ENCODE measurements around the gene ANGPTL5. TPM values are rescaled to one million over a fixed set of nuclear protein-coding genes. Genes with fewer than 3 reads are reported as not detected.
"Not testable (repeated sequence)": the region's sequence is repeated elsewhere in the genome, so short reads cannot be mapped to it uniquely, and the experiment has no call there.

Gene ANGPTL5
- total RNA-seq, 2 experiments from 2014 or later, result not detected

GRCh38 chr11:101860696-101861427, 55.5 kb downstream of the ANGPTL5 start:
- intact Hi-C loops (cut with micrococcal nuclease), result loop anchor here (1.0 kb wide), 1 partner anchor 146 kb away; no protein-coding TSS in a partner anchor
- Mint-ChIP-seq H3K4me3 (no peak overlapping the region), H3K27ac (no peak overlapping the region), H3K27me3 (peaks cover 13% of the 10 kb centered on the region), H3K4me1 (ENCODE audit: low read depth) (no peaks in the 10 kb centered on the region), H3K36me3 (ENCODE audit: low read depth) (no peaks in the 10 kb centered on the region), H3K9me3 (no peaks in the 10 kb centered on the region)
- ATAC-seq, result peak; percentile 72
- DNase-seq, result peak; percentile 39
- TF ChIP-seq CTCF (IDR thresholded peaks at IDR 0.05), result peak; percentile 77
- ChIA-PET CTCF (interaction anchor here (0.7 to 3.0 kb wide), 25 partner anchors 9 to 408 kb away, joined by 3 to 123 read pairs (median 5); partner anchors contain the start of gene CEP126), POLR2A (interaction anchor here (1.3 kb wide), 1 partner anchor 21 kb away, joined by 4 read pairs; no protein-coding TSS in a partner anchor)

- H3K36me3 Mint-ChIP-seq (ENCODE audit: low read depth); H3K27ac Mint-ChIP-seq; H3K4me1 Mint-ChIP-seq (ENCODE audit: low read depth); DNase-seq; H3K4me3 Mint-ChIP-seq; H3K27me3 Mint-ChIP-seq; POLR2A ChIA-PET; intact Hi-C loops (cut with micrococcal nuclease); ATAC-seq; H3K9me3 Mint-ChIP-seq: not testable (repeated sequence)
- CTCF ChIA-PET, result interaction anchor here (2.2 kb wide), 1 partner anchor 8 kb away, joined by 6 read pairs; no protein-coding TSS in a partner anchor
Observed at GRCh38 chr11:101852260-101852659, 64.1 kb downstream of the ANGPTL5 start.

- H3K27me3 Mint-ChIP-seq, result peaks cover 2% of the 10 kb centered on the region
- ChIA-PET CTCF (interaction anchor here (3.1 kb wide), 1 partner anchor 12 kb away, joined by 20 read pairs; no protein-coding TSS in a partner anchor), POLR2A (no interaction called here)
- no peaks in the 10 kb centered on the region for H3K9me3 Mint-ChIP-seq
- DNase-seq, result no peak
- intact Hi-C loops (cut with micrococcal nuclease), result no loop called here
- no peak for ATAC-seq
- TF ChIP-seq CTCF (IDR thresholded peaks at IDR 0.05), result peak; percentile 33
- H3K4me1 Mint-ChIP-seq (ENCODE audit: low read depth), result no peaks in the 10 kb centered on the region
- no peaks in the 10 kb centered on the region for H3K36me3 Mint-ChIP-seq (ENCODE audit: low read depth)
- H3K4me3 Mint-ChIP-seq, result no peak overlapping the region
- no peak overlapping the region for H3K27ac Mint-ChIP-seq
Observed at GRCh38 chr11:101848262-101848661, 68.1 kb downstream of the ANGPTL5 start.

GRCh38 chr11:101844608-101845007, 71.7 kb downstream of the ANGPTL5 start:
- no peak for ATAC-seq
- H3K27me3 Mint-ChIP-seq, result peaks cover 2% of the 10 kb centered on the region
- TF ChIP-seq CTCF (IDR thresholded peaks at IDR 0.05), result no peak
- no peaks in the 10 kb centered on the region for H3K4me1 Mint-ChIP-seq (ENCODE audit: low read depth)
- DNase-seq, result no peak
- intact Hi-C loops (cut with micrococcal nuclease), result no loop called here
- CTCF ChIA-PET, result interaction anchor here (1.6 kb wide), 1 partner anchor 17 kb away, joined by 4 read pairs; no protein-coding TSS in a partner anchor
- H3K9me3 Mint-ChIP-seq, result peaks cover 4% of the 10 kb centered on the region
- H3K4me3 Mint-ChIP-seq, result no peak overlapping the region
- H3K36me3 Mint-ChIP-seq (ENCODE audit: low read depth), result no peaks in the 10 kb centered on the region
- no peak overlapping the region for H3K27ac Mint-ChIP-seq
- POLR2A ChIA-PET, result no interaction called here

- CTCF ChIA-PET, result no interaction called here
- Mint-ChIP-seq H3K27me3 (no peaks in the 10 kb centered on the region), H3K4me3 (no peak overlapping the region), H3K9me3 (peaks cover 4% of the 10 kb centered on the region), H3K27ac (no peak overlapping the region), H3K4me1 (ENCODE audit: low read depth) (no peaks in the 10 kb centered on the region), H3K36me3 (ENCODE audit: low read depth) (no peaks in the 10 kb centered on the region)
- no peak for TF ChIP-seq CTCF (IDR thresholded peaks at IDR 0.05)
- ATAC-seq (no peak), DNase-seq (no peak)
- POLR2A ChIA-PET, result no interaction called here
- intact Hi-C loops (cut with micrococcal nuclease), result no loop called here
Observed at GRCh38 chr11:101840704-101841103, 75.6 kb downstream of the ANGPTL5 start.

Other genes starting within 250 kb of the ANGPTL5 start
- gene CEP126, start 1.5 kb downstream of the ANGPTL5 start, total RNA-seq, result 1 to 10 TPM; 1.1 to 1.6 TPM
- not detected for gene CFAP300, start 130.9 kb upstream of the ANGPTL5 start, total RNA-seq
- not detected for gene YAP1, start 193.9 kb upstream of the ANGPTL5 start, total RNA-seq

Data from activated CD8-positive, alpha-beta T cell treated with anti-CD3 and anti-CD28 coated beads for 36 hours (primary cell).